Measurements from ENCODE around the gene LTB4R.
A peak's percentile ranks its signal among the peaks of the same experiment; 100 is the strongest.

GRCh38 chr14:24271134-24271833, 40.0 kb upstream of the LTB4R start, which contains the start of gene RABGGTA:
- TF ChIP-seq CTCF (IDR thresholded peaks at IDR 0.05 in 4 of 5, conservative IDR thresholded peaks at IDR 0.05 in 1 of 5) (peak; percentile 42 to 82 (median 70)), POLR2A (IDR thresholded peaks at IDR 0.05) (peak; percentile 35 to 48)

Measured in gastrocnemius medialis (tissue), 4 donors.